K562 (cell line): ENCODE results near the gene CCDC17. TPM values are rescaled to one million over a fixed set of nuclear protein-coding genes. Genes with fewer than 3 reads are reported as not detected.

ENCODE experiments used
- ATAC-seq: fragments of 200-7000 bp; cut with Tn5 transposase; 3 replicates; pipeline ENCODE4 v1.9.1; 2020; ENCODE audit warnings: moderate library complexity
- BruUV-seq: library from RNA; stranded (reverse); fragments of 400-500 nt; replicated peaks from 2 replicates; lab custom pipeline; 2021; lab: Mats Ljungman, UMichigan
- CTCF ChIA-PET: fragments of 300-600 bp; formaldehyde crosslinking; extraction: SDS; loops from one replicate; lab custom pipeline; 2021; ENCODE audit warnings: low intra/inter-chr PET ratio; lab: Yijun Ruan, JAX
- POLR2A ChIA-PET: fragments of 300-600, 350-650 bp; sonication (Branson Sonifier 250); formaldehyde crosslinking; extraction: SDS; loops from one replicate; lab custom pipeline; 2021; ENCODE audit warnings: antibody characterized with exemption, inconsistent platforms; lab: Yijun Ruan, JAX
- DNase-seq, 4 experiments: peaks; one replicate each; pipeline versions ENCODE4 v3.0.0 to v3.0.0-alpha.2; 2011 to 2018; ENCODE audit warnings: low spot score in 3 of 4, mixed read lengths in 3 of 4; ENCODE audit errors: extremely low read depth in 1 of 4
- FAIRE-seq: peaks from 2 replicates; lab custom pipeline; 2011; peaks lifted over from hg19 to GRCh38; lab: Jason Lieb, UNC
- H2AFZ ChIP-seq: 2 replicates; pipeline ENCODE4 v1.6.0; 2011; ENCODE audit warnings: low read depth, low read length, control low read depth, inconsistent platforms
- H3K27ac ChIP-seq: fragments of 200-600 bp; 3 replicates; pipeline ENCODE4 v1.8.0; 2011; ENCODE audit warnings: low read depth, mild to moderate bottlenecking, control low read depth, inconsistent platforms, low read length, moderate library complexity, mixed read lengths; ENCODE audit errors: extremely low read depth
- H3K27me3 ChIP-seq, 2 experiments: fragments of 300-600 bp in 1 of 2; 2 replicates in 1 of 2; 3 replicates in 1 of 2; pipeline versions ENCODE4 v1.6.0 to v1.8.0; 2011; ENCODE audit warnings: inconsistent platforms in 2 of 2, low read length in 2 of 2, mild to moderate bottlenecking in 1 of 2, mixed read lengths in 1 of 2, moderate library complexity in 1 of 2; ENCODE audit not compliant: control insufficient read depth in 2 of 2, insufficient read depth in 2 of 2
- H3K36me3 ChIP-seq: fragments of 300-600 bp; 3 replicates; pipeline ENCODE4 v1.8.0; 2011; ENCODE audit warnings: mild to moderate bottlenecking, low read length, inconsistent platforms; ENCODE audit not compliant: control insufficient read depth, insufficient read depth
- H3K4me1 ChIP-seq, 2 experiments: fragments of 200-600 bp in 1 of 2; replicated peaks in 1 of 2; 2 replicates in 1 of 2; 3 replicates in 1 of 2; pipeline versions ENCODE4 v1.5.1 to v1.8.0; 2011; ENCODE audit warnings: inconsistent platforms in 2 of 2, low read length in 2 of 2, mild to moderate bottlenecking in 1 of 2, mixed read lengths in 1 of 2, moderate library complexity in 1 of 2; ENCODE audit not compliant: control insufficient read depth in 2 of 2, insufficient read depth in 2 of 2
- H3K4me2 ChIP-seq: 2 replicates; pipeline ENCODE4 v1.6.1; 2011; ENCODE audit warnings: low read length, control low read depth, inconsistent platforms, mixed read lengths; ENCODE audit not compliant: insufficient read depth
- H3K4me3 ChIP-seq: fragments of 200-600 bp; sonication (generic), shearing (Covaris generic); 2 replicates; pipeline ENCODE4 v1.5.1; 2016; ENCODE audit warnings: control low read depth, inconsistent platforms
- H3K79me2 ChIP-seq: fragments of 200-600 bp; 3 replicates; pipeline ENCODE4 v1.8.0; 2011; ENCODE audit warnings: low read length, inconsistent platforms; ENCODE audit not compliant: control insufficient read depth, insufficient read depth
- H3K9ac ChIP-seq, 2 experiments: 2 replicates each; pipeline versions ENCODE4 v1.6.0 to v1.6.1; 2011; ENCODE audit warnings: low read depth in 2 of 2, low read length in 2 of 2, control low read depth in 1 of 2, inconsistent platforms in 1 of 2, mild to moderate bottlenecking in 1 of 2, mixed read lengths in 1 of 2; ENCODE audit not compliant: insufficient read depth in 1 of 2
- H3K9me1 ChIP-seq: one replicate; pipeline ENCODE4 v1.6.0; 2011; ENCODE audit warnings: inconsistent platforms, mild to moderate bottlenecking, low read length, moderate library complexity; ENCODE audit not compliant: control insufficient read depth, insufficient read depth
- H3K9me3 ChIP-seq: replicated peaks from 2 replicates; pipeline ENCODE4 v1.5.1; 2011; ENCODE audit warnings: low read depth, low read length, inconsistent platforms; ENCODE audit not compliant: control insufficient read depth, insufficient read depth
- H4K20me1 ChIP-seq: replicated peaks from 2 replicates; pipeline ENCODE4 v1.6.1; 2011; ENCODE audit warnings: low read length, inconsistent platforms, mixed read lengths; ENCODE audit not compliant: control insufficient read depth, insufficient read depth
- GABPA ChIP-seq: fragments of 200-800 bp; sonication (Bioruptor generic); conservative IDR thresholded peaks from 2 replicates; pipeline ENCODE4 v1.6.1; 2016; ENCODE audit warnings: low read depth, missing genetic modification characterization, missing compliant biosample characterization
- PHF8 ChIP-seq: fragments of 200-600 bp; sonication (generic); IDR thresholded peaks from 2 replicates; pipeline ENCODE4 v1.6.1; 2012; ENCODE audit warnings: mixed run types, mild to moderate bottlenecking, inconsistent platforms, low read length, moderate library complexity, borderline replicate concordance
- SMAD1 ChIP-seq: fragments of 150-350 bp; IDR thresholded peaks from 2 replicates; pipeline ENCODE4 v1.6.1; 2014; ENCODE audit warnings: low read length, low read depth; ENCODE audit not compliant: partially characterized antibody
- TARDBP ChIP-seq: fragments of 450-650 bp; IDR thresholded peaks from 2 replicates; pipeline ENCODE4 v1.6.1; 2016
- TEAD2 ChIP-seq: fragments of 450-650 bp; IDR thresholded peaks from 2 replicates; pipeline ENCODE4 v1.6.1; 2016; ENCODE audit warnings: missing genetic modification characterization, control low read depth, missing compliant biosample characterization
- THRAP3 ChIP-seq: fragments of 450-650 bp; IDR thresholded peaks from 2 replicates; pipeline ENCODE4 v1.6.1; 2016; ENCODE audit warnings: mild to moderate bottlenecking, inconsistent platforms, borderline replicate concordance
- USF1 ChIP-seq: sonication (generic); formaldehyde crosslinking; IDR thresholded peaks from 2 replicates; pipeline ENCODE4 v1.9.0; 2022; ENCODE audit warnings: mild to moderate bottlenecking, missing genetic modification reagents
- ZNF121 ChIP-seq: sonication (generic); formaldehyde crosslinking; conservative IDR thresholded peaks from 2 replicates; pipeline ENCODE4 v1.8.0; 2022; ENCODE audit warnings: missing genetic modification reagents
- WGBS: fragments of 100-300 bp; shearing (Covaris generic); methylation state at CpG from one replicate; pipeline ENCODE4 v1.1.6; 2016; ENCODE audit warnings: low coverage, mixed read lengths; ENCODE audit not compliant: insufficient coverage; ENCODE audit errors: missing lambda C conversion rate; 5-methylcytosine and 5-hydroxymethylcytosine counted together
- in situ Hi-C: fragments of 300-500 bp; cut with MboI; formaldehyde crosslinking; loops from 4 replicates; pipeline ENCODE4 v1.15.0; 2018; ENCODE audit warnings: inconsistent platforms, mixed read lengths
- intact Hi-C: fragments of 100-400 bp; cut with micrococcal nuclease; formaldehyde crosslinking; loops from 2 replicates; pipeline ENCODE4 v1.14.2; 2022
- polyA plus RNA-seq, 8 experiments: library from polyadenylated mRNA; depleted of rRNA in 4 of 8; stranded (reverse) in 5 of 8; unstranded in 3 of 8; fragments of >200 nt; fragmentation: Nextera tagmentation in 2 of 8; fragmentation: Illumina TruSeq in 1 of 8; extraction: Ambion mirVana in 2 of 8; extraction: Trizol in 1 of 8; gene quantifications; 2 replicates each; pipeline versions ENCODE4 v1.2.1 to v1.2.3, GENCODE V29; 2011 to 2014; ENCODE audit warnings: inconsistent platforms in 1 of 8, missing spikeins in 1 of 8
- total RNA-seq, 7 experiments: library from RNA; depleted of rRNA in 6 of 7; stranded (reverse); fragments of >200 nt in 6 of 7; fragmentation: Illumina TruSeq in 2 of 7; extraction: Trizol in 2 of 7; gene quantifications; 2 replicates each; pipeline versions ENCODE4 v1.2.1 to v1.2.3, GENCODE V29; 2011 to 2021; ENCODE audit warnings: low replicate concordance in 1 of 7
- TF ChIP-seq, protein P1 (sequence below): fragments of 250-450 bp; sonication (Bioruptor Pico); IDR thresholded peaks from 2 replicates; pipeline ENCODE4 v1.4.0; 2020; ENCODE audit warnings: mild to moderate bottlenecking, moderate library complexity
- TF ChIP-seq, protein P2 (sequence below): IDR thresholded peaks from 2 replicates; pipeline ENCODE4 v1.6.1; 2012; ENCODE audit warnings: low read depth, low read length, improper control_type of control experiment, borderline replicate concordance

CCDC17 gene
- total and polyA plus RNA-seq, 9 of the 15 experiments (the other 6 are each of a cell fraction or from before 2014, with no cell fraction given), result 0.20 to 2.4 (median 0.85) TPM

- TF ChIP-seq, protein P1, sequence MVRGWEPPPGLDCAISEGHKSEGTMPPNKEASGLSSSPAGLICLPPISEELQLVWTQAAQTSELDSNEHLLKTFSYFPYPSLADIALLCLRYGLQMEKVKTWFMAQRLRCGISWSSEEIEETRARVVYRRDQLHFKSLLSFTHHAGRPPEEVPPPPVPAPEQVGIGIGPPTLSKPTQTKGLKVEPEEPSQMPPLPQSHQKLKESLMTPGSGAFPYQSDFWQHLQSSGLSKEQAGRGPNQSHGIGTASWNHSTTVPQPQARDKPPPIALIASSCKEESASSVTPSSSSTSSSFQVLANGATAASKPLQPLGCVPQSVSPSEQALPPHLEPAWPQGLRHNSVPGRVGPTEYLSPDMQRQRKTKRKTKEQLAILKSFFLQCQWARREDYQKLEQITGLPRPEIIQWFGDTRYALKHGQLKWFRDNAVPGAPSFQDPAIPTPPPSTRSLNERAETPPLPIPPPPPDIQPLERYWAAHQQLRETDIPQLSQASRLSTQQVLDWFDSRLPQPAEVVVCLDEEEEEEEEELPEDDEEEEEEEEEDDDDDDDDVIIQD (CRISPR knock-in tag), result no peak
- TF ChIP-seq THRAP3 (no peak), SMAD1 (no peak), GABPA (tag) (no peak), ZNF121 (CRISPR knock-in tag) (no peak), PHF8 (no peak), TEAD2 (tag) (no peak)
Measured at GRCh38 chr1:45668526-45668925, 44.7 kb upstream of the CCDC17 start (continued).

DNA sequence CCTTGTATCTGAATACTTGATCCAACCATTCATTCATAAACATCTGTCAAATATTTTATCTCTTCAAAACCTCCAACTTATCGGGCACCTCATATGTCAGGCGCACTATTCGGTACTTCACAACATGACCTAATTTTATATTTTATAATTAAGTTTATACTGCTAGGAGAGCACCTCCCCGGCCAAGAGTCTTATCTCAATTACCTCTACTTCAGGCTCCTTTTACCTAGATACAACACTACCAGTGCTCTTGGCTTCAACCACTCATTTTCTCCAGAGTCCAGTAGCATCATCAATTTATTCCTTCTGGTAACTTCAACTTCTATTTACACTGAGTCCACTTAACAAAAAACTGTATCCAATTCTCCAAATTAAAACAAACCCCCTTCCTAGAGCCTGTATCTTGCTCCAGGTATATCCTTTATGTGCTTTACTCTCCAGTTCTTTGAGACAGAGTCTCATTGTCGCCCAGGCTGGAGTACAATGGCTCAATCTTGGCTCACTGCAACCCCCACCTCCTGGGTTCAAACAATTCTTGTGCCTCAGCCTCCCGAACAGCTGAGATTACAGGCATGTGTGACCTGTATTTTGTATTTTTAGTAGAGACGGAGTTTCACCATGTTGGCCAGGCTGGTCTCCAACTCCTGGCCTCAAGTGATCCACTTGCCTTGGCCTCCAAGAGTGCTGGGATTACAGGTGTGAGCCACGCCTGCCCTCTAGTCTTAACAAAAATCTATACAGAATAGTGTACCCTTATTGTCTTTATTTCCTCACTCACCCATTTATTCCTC, 43.7 kb upstream of the CCDC17 start:
- Histone ChIP-seq H3K79me2 (peaks cover 99% of the 10 kb centered on the region), H3K9me1 (no peaks in the 10 kb centered on the region), H3K4me2 (no peak overlapping the region), H2AFZ (no peak overlapping the region), H3K27ac (no peak overlapping the region), H3K4me3 (no peak overlapping the region), H3K9me3 (no peaks in the 10 kb centered on the region), H3K9ac (no peak overlapping the region), H3K4me1 (0 out of 5 replicates have a peak, but pooled peaks cover 2 to 3% of the 10 kb centered on the region in 2 experiments), H3K27me3 (no peaks in the 10 kb centered on the region), H4K20me1 (peaks cover 6% of the 10 kb centered on the region), H3K36me3 (peaks cover 28% of the 10 kb centered on the region; the same call in 1 of the 3 replicates)
- ATAC-seq, result peak; percentile 9; the same call in 1 of the 3 replicates
- WGBS, result 87% methylated on average over 8 of the region's 8 CpGs
- CTCF ChIA-PET, result no interaction called here
- POLR2A ChIA-PET, result interaction anchor here (0.6 to 1.9 kb wide), 5 partner anchors 8 to 324 kb away, joined by 3 to 5 read pairs (median 3); no protein-coding TSS in a partner anchor
- in situ Hi-C loops (no loop called here), intact Hi-C loops (no loop called here)
- DNase-seq, result no peak
- BruUV-seq, result no TSS peak
- FAIRE-seq, result no peak
- TF ChIP-seq TARDBP (no peak), USF1 (CRISPR knock-in tag) (no peak)
- TF ChIP-seq, protein P2, sequence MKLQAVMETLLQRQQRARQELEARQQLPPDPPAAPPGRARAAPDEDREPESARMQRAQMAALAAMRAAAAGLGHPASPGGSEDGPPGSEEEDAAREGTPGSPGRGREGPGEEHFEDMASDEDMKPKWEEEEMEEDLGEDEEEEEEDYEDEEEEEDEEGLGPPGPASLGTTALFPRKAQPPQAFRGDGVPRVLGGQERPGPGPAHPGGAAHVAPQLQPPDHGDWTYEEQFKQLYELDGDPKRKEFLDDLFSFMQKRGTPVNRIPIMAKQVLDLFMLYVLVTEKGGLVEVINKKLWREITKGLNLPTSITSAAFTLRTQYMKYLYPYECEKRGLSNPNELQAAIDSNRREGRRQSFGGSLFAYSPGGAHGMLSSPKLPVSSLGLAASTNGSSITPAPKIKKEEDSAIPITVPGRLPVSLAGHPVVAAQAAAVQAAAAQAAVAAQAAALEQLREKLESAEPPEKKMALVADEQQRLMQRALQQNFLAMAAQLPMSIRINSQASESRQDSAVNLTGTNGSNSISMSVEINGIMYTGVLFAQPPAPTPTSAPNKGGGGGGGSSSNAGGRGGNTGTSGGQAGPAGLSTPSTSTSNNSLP, result 0 out of 2 replicates have a peak, but pooled peaks have one; percentile 21
